ENCODE results near the gene NYAP2.

NYAP2 gene

DNA sequence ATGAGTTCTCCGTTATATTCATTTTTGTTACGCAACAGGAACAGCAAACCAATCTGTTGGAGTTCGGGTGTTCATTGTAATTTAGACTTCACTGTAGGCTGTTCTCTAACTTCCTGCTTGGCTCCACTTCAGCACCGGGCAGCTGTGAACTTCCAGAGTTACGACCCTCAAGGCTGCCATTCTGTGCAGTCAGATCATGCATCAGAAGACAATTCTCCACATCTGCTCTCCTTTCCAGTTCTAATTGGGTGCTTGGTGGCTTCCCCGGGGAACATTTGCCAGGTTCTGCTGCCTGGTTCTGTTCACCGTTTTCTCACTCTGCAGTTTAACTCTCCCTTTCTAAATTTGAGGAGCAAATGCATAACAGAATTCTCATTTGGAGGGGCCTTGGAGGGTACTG, 237.7 kb downstream of the NYAP2 start:
- no peak for DNase-seq

DNA sequence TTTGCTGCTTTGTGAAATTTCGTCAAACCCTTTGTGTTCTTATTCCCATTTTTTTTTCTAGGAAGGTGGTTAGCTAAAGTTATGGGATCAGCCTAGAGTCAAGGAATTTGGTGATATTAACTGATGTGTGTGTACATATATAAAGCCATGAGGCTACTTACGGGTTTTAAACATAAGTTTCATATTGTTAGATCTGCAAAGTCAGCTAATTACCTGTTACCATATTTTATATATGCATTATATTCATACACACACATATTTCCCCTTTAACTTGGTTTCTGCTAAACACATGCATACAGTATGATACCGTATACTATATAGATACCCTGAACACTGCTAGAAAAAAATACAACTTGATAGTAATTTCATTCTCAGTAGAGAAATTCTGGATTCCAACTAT, 241.0 kb downstream of the NYAP2 start:
- no peak for DNase-seq

DNA sequence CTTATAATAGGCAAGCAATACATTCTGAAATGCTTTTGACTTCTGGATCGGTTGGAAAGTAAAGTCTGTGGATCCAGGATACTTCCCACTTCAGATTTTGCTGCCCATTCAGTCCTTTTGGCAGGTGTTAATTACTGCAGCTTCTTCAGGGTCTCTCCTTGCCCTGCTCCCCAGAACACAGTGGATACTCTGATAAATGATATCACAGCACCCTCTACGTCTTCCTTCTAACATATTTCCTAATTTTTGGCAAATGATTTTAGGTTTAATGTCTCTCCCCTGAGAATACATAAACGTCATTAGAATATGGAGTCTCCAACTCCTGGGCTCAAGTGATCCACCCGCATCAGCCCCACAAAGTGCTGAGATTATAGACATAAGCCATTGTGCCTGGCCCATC, 249.8 kb downstream of the NYAP2 start:
- no peak for DNase-seq

DNA sequence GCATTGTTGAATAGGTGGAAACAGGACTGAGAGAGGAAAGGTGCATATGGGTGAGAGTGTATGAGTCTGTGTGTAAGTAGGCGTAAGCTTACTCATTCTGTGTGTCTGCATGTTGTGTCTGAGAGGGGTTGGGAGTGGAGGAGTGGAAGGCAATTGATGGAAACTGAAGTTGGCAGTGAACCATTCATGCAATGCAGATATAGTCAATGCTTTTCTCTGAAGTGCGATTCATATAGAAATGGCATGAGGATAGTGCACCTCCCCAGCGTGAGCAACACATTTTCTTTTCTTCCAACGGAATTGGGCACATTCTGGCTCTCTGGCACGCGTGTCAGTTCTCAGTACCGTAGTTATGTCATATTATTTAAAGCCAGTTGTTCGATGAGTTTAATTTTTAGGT, 250.5 kb downstream of the NYAP2 start:
- DNase-seq: no peak

DNA sequence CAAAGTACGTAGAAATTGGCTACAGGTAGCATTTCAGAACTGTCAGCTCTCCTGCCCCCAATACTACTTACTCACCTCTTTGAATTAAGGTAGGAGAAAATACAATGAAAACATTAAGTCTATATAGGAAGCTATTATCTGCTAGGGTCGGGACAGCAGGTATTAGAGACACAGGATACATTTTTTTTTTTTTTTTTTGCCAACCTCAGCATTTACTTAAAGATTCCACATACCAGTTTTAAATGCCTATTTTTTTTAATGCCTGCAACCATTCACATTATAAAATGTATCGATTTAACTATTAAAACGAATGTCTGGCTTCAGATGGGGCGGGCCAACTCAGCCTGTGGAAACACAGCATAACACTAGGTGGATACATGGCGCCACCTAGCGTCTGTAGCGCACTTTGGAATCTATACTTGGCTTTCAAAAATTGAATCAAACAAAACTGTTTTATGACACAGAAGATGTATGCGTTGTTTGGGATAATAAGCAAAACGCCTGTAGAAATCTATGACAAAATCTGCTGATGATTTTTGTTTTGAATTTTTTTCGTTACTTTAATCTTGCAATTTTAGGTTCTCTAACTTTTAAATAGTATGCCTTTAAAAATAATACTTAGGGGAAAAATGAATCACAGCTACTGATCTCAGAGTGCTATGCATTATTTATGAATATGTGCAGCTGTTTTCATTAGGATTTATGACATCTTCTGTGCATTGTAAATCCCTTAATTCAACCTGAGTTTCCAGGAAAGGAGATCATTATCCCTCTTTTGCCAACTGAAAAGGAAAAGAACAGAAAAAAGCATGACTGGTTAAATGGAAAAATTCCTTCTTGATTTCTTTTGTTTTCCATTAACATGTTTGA, 261.0 kb downstream of the NYAP2 start:
- DNase-seq: peak; percentile 76

DNA sequence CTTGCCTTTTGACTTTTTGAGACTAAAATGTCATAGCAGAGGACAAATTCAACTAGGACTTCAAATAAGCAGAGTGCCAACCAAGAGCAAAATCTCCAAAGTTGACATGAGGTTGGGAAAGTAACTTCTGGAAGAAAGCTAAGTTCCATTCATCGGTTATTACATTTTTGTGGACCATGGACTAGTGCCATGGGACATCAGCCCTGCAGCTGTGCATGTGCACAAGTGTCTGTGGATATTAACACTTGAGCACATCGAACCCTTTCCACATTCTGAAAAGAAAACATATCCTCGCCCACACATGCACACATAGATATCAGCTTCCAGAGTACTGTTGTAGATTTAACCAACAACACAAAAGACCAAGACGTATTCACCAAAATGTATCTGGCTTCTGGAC, 262.6 kb downstream of the NYAP2 start:
- DNase-seq: no peak

DNA sequence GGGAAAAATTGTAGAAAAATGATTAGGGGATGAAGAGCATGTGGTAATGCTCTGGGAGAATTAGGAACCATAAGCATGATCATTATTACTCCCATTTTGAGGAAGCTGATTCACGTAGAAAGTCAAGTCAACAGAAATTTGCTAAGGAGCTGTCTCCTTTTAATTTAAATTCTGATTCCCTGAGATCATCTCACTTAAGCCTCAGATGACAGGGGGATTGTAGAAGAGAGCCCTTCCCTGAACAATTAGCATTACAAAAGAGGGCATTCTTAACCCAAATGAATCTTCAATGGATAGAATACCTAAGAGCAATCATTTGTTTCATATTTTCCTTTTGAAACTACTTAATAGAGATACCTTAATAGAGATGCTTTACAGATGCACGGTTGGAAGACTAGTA, 267.9 kb downstream of the NYAP2 start:
- no peak for DNase-seq

DNA sequence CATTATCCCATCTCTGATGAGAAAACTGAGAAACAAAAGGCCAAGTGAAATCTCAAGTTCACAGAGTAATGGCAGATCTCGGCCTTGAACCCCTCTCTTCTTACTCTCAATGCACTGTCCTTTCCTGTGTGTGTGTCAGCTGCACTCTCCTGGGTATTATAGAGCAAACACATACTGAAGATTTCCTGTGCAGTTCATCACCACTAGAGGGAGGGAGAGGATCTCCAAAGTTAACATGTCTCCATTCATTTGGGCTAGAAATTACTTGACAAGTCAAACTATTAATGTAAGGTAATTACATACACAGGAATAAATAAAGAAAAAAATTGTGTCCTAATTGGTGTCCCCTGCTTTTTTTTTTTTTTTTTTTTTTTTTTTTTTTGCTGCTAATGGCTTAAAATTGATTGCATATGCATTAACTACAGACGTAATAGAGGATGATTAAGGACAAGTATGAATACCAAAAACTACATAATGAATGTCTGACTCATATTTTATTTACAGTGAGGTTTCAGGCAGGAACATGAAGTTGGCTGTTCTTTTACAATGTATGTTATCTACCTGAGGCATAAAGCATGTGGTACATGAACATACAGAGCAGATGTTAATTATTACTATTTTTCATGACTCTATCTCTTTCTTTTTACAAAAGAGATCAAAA, 269.2 kb downstream of the NYAP2 start:
- no peak for DNase-seq

DNA sequence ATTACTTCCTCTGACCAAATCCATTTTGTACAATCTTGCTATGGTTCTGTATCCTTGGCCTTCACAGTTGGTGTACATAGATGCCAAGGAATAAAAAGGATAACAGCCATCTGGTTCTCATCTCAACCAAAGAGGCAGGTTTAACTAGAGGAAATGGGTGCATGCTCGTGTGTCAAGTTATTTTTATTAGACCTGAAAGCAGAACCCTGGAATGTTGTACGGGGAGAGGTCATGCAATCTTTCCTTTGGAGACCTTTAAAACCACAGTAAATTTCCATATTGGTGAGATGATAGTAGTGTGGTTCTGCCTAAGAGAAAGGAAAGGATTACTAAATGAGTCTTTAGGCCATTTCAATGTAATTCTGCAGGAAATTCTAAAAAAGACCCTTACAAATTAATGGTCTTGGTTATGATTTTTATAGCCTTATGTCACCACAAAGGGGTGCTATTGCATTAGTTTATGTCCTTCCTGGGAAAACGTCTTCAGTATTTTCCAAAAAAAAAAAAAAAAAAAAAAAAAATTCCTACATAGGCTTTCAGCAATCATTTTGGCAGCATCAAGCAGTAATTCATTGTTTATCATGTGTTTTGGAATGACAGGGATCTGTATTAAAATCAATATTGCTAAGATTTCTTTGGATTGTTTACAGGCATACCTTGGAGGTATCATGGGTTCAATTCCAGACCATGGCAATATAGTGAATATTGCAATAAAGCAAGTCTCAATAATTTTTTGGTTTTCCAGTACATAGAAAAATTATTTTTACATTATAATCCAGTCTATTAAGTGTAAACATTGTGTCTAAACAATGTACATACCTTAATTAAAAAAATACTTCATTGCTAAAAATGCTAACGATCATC, 270.8 kb downstream of the NYAP2 start:
- no peak for DNase-seq

DNA sequence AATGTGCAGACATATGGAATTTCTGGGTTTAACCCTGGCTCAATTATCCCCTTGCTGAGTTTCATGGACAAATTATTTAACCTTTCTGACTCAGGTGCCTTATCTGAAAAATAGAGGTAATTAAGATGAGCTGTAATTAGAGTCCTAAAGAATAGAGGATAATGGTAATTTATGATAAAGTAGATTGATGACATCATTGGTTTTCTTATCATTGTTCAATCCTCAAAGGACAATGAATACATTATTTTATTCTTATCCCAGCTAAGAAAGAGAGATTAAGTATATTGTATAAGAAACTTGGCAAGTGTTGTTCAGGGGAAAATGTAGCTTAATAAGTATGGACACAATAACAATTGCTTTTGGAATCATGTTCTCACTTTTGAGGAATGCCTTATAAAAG, 279.3 kb downstream of the NYAP2 start:
- no peak for DNase-seq

DNA sequence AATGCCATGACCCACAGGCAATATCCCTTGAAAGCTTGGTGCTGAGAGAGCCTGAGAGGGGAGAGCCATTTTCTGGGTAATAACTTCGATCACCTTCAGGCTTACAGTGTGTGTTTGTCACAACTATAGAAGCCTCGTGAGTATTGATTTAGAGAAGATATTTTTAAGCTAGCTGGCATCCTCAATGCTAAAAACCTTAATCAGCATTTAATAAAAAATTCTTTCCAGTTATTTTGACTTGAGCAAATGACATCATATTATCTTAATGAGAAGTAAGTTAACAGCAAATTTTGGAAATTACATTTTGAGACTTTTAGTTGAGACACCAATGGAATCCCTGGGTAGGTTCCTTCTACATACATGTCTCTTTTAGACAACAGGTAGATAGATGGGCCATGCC, 283.7 kb downstream of the NYAP2 start:
- DNase-seq: no peak

DNA sequence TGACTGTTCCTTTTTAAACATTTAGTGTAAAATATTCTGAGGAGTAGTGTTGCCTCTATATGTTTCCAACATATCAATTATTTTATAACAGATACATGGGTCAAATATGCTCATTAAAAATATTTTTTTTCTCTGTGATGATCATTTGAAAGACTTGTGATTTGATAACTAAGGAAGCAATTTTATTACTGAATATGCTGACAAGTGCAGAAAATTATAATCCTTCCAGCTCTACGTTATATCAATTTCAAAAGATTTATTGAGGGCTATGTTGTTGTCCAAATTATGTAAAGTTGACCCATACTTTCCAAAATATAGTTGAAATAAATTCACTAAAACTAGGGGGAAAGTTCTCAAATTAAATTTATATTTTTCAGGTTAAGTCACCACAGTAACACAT, 290.6 kb downstream of the NYAP2 start:
- DNase-seq: no peak

DNA sequence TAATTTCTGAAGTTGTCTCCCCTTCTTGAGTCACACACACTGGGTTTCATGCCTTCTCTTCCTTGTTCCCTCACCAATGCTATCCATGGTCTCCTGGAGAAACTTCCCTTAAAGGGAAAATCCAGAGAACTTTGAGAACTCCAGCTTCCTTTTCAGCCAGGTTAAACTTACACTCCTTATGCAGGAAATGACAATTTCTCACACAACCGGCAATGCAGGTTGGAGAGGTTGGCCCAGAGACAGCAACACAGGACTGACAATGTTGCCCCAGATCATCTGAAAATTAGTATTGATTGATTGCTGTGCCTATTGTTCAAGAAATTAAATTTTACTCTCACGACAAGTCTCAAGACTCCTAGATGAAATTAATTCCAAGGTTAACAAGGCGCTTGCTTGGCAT, 292.2 kb downstream of the NYAP2 start:
- DNase-seq: no peak

DNA sequence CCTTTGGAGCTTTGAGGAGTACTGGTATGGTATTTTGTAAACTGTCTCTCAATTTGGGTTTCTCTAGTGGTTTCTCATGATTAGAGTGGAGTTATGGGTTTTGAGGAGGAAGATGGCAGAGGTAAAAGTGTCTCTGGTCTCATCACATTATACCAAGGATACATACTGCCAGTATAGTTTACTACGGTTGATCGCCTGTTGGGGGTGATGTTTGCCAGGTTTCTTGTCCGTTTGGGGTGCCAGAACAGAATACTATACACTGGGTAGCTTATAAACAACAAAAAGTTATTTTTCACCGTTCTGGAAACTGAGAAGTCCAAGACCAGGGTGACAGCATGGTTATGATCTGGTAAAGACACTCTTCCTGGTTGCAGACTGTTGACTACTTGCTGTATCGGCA, 293.7 kb downstream of the NYAP2 start:
- DNase-seq: no peak

DNA sequence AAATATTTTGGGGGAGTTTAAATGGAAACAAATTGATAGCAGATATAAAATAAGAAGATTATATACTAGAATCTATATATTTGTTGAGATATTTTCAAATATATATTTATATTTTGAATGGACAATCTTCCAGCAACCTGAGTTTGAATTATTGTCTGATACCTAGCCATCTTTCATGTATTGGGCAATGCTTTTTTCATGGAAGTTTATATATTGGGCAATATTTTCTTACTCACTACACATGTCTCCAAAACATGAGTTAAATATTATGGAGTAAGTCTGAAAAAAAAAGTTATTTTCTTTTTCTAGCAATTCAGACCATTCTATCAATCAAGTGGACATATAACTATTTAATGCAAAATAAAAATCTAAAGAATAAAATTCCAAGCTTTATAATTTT, 295.2 kb downstream of the NYAP2 start:
- DNase-seq: no peak

DNA sequence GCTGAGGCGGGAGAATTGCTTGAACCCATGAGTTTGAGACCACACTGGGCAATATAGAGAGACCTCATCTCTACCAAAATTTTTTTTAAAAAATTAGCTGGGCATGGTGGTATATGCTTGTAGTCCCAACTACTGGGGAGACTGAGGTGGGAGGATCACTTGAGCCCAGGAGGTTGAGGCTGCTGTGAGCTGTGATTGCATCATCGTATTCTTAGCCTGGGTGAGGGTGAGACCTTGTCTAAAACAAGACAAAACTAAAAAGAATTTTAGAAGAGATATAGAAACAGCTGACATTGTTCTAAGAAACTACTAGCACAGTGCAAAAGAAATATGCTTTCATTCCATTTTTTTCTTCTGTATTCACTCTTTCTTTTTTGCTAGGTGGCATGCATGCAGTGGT, 298.4 kb downstream of the NYAP2 start:
- no peak for DNase-seq

Measured in activated naive CD4-positive, alpha-beta T cell treated with Interleukin-2 at 50 U/mL for 16 hours (primary cell).